GM06990 (cell line): ENCODE measurements around the gene POLR3A.

ENCODE experiments used
- DNase-seq: peaks from one replicate; pipeline ENCODE4 v3.0.0-alpha.2; 2011; ENCODE audit not compliant: insufficient read length; ENCODE audit errors: extremely low read depth
- H3K27me3 ChIP-seq: replicated peaks from 2 replicates; pipeline ENCODE4 v1.6.0; 2011; ENCODE audit warnings: low read length; ENCODE audit not compliant: control insufficient read depth, insufficient read depth
- H3K36me3 ChIP-seq: 2 replicates; pipeline ENCODE4 v1.5.1; 2011; ENCODE audit warnings: low read length; ENCODE audit not compliant: control insufficient read depth, insufficient read depth
- H3K4me3 ChIP-seq: replicated peaks from 2 replicates; pipeline ENCODE4 v1.5.1; 2011; ENCODE audit warnings: low read depth, mild to moderate bottlenecking, control low read depth, low read length
- TF ChIP-seq, protein P1 (sequence below): IDR thresholded peaks from 2 replicates; pipeline ENCODE4 v1.5.1; 2011; ENCODE audit warnings: low read length, control low read depth, mild to moderate bottlenecking, inconsistent platforms; ENCODE audit not compliant: insufficient read depth, poor library complexity, severe bottlenecking

POLR3A gene

DNA sequence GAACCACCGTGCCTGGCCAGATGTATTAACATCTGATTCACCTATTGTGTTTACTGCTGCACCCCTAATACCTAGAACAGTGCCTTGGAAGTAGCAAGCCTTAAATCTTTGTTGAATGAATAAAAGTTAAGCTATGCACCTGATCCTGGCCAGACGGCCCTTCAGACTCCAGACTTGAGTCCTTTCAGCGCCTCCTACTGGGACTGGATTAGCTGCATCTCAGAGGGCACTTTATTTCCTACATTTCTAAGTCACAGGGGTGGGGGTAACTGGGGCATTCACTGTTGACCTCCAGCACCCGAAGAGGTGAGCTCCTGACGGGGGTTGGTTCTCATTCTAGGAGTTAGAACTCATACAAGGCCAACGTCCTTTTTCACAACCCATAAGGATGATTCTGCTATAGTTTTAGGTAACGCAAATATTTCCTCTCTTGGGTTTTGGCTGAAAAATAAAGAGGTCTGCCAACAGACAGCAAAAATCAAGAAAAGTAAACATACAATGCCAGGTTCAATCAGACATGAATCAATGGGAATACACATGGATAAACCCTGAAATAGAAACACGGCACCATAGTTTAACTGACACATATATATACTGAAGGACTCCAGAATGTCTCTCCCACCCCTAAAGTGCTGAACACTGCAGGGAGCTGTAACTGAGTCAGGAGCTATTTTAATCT, 54.8 kb downstream of the POLR3A start:
- TF ChIP-seq, protein P1, sequence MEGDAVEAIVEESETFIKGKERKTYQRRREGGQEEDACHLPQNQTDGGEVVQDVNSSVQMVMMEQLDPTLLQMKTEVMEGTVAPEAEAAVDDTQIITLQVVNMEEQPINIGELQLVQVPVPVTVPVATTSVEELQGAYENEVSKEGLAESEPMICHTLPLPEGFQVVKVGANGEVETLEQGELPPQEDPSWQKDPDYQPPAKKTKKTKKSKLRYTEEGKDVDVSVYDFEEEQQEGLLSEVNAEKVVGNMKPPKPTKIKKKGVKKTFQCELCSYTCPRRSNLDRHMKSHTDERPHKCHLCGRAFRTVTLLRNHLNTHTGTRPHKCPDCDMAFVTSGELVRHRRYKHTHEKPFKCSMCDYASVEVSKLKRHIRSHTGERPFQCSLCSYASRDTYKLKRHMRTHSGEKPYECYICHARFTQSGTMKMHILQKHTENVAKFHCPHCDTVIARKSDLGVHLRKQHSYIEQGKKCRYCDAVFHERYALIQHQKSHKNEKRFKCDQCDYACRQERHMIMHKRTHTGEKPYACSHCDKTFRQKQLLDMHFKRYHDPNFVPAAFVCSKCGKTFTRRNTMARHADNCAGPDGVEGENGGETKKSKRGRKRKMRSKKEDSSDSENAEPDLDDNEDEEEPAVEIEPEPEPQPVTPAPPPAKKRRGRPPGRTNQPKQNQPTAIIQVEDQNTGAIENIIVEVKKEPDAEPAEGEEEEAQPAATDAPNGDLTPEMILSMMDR, result peak; percentile 49
- H3K36me3 ChIP-seq, result peaks cover 19% of the 10 kb centered on the region
- DNase-seq, result no peak
- no peak overlapping the region for H3K4me3 ChIP-seq
- H3K27me3 ChIP-seq, result no peaks in the 10 kb centered on the region

DNA sequence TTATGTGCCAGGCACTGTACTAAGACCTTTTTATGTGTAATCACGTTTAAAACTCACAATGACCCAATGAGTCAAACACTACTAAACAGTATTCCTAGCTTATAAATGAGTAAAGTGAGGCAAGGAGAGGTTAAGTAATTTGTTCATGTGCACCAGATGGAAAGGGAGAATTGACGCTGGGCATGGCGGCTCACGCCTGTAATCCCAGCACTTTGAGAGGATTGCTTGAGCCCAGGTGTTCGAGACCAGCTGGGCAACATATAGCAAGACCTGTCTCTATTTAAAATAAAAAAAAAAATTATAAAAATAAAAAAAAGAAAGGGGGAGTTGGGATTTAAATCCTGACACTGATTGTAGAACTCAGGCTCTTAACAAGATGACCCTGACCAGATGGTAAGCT, 56.0 kb downstream of the POLR3A start:
- Histone ChIP-seq H3K36me3 (peaks cover 13% of the 10 kb centered on the region), H3K27me3 (no peaks in the 10 kb centered on the region), H3K4me3 (no peak overlapping the region)
- no peak for DNase-seq
- TF ChIP-seq, protein P1, result no peak

DNA sequence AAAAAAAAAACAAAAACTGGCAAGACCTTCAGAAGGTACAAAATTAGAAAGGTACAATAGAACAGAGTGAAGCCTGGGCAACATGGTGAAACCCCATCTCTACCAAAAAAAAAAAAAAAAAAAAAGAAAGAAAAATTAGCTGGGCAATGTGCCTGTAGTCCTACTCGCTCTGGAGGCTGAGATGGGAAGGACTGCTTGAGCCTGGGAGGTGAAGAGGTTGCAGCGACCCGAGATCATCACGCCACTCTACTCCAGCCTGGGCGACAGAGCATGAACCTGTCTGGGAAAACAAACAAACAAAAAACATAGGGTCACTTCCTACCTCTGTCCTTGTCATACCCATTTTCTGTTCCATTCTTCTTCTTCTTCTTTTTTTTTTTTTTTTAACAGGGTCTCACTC, 57.2 kb downstream of the POLR3A start:
- Histone ChIP-seq H3K27me3 (no peaks in the 10 kb centered on the region), H3K4me3 (no peak overlapping the region), H3K36me3 (peaks cover 3% of the 10 kb centered on the region)
- no peak for DNase-seq
- TF ChIP-seq, protein P1, result no peak

DNA sequence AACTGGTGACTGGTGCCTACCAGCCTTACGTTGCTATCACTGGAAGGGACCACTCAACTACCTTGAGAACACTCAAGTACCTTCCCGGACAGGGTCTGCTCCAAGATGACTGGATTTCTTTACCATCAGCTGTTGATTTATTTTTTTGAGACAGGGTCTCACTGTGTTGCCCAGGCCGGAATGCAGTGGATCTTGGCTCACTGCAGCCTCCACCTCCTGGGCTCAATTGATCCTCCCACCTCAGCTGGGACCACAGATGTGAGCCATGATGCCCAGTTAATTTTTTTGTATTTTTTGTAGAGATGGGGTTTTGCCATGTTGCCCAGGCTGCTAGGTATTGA, 57.5 kb downstream of the POLR3A start:
- Histone ChIP-seq H3K36me3 (no peaks in the 10 kb centered on the region; the same call in none of the 2 replicates), H3K27me3 (no peaks in the 10 kb centered on the region), H3K4me3 (no peak overlapping the region)
- TF ChIP-seq, protein P1, result no peak
- no peak for DNase-seq

DNA sequence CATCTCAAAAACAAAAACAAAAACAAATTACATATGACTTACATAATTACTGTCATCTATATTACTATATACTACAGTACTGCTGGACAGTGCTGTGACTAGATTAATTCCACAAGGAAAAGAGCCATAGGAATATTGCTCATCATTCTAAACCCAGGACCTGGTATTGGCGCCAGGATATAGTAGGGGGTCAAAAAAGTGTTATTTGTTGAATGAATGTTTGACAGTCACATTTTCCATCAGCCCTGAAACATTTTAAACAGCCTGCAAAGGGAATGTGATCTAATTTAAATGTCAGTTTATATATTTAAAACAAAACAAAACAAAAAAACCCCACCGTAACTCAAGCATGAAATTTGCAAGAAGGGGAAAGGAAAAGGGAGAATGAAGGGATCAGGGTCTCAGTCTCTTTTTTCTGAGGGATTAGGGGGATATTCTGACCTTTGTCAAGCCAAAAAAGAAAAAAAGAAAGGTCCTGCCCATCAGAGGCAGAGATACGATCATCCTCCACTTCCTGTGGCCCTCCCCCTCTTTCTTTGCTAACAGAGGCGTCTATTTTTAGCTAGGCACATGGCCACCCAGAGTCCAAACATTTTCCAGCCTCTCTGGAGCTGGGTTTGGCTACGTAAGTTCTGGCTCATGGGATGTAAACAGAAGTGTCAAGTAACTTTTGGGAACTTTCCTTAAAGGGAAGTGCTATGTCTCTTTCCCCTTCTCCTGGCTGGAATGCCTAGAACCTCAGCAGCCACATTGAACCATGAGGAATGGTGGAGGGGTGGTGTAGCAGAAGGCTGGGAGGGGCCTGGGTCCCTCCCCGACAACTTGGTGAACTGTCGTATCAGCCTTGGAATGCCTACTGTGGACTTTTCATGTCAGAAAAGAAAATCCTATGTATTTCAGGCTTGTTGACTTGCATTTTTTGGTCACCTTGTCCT, 58.2 kb downstream of the POLR3A start:
- H3K27me3 ChIP-seq, result no peaks in the 10 kb centered on the region
- no peak for DNase-seq
- no peaks in the 10 kb centered on the region; the same call in none of the 2 replicates for H3K36me3 ChIP-seq
- TF ChIP-seq, protein P1, result no peak
- H3K4me3 ChIP-seq, result no peak overlapping the region
